Hepatocyte (in vitro differentiated cells): ENCODE data around the gene MAST3. TPM values are rescaled to one million over a fixed set of nuclear protein-coding genes. Genes with fewer than 3 reads are reported as not detected.

Experiments used
- DNase-seq: peaks from one replicate; pipeline ENCODE4 v3.0.0-alpha.2; 2016; ENCODE audit warnings: low spot score
- H2AFZ ChIP-seq: fragments of 200-600 bp; sonication (generic); 2 replicates; pipeline ENCODE4 v1.6.0; 2016; ENCODE audit warnings: antibody characterized with exemption, mild to moderate bottlenecking
- H3K27ac ChIP-seq: fragments of 200-600 bp; sonication (generic); 2 replicates; pipeline ENCODE4 v1.5.1; 2016; ENCODE audit warnings: mild to moderate bottlenecking
- H3K27me3 ChIP-seq: fragments of 200-600 bp; sonication (generic); 2 replicates; pipeline ENCODE4 v1.6.1; 2016
- H3K36me3 ChIP-seq: fragments of 200-600 bp; sonication (generic); replicated peaks from 2 replicates; pipeline ENCODE4 v1.5.1; 2016; ENCODE audit warnings: low read depth; ENCODE audit not compliant: insufficient read depth
- H3K4me1 ChIP-seq: fragments of 200-600 bp; sonication (generic); 2 replicates; pipeline ENCODE4 v1.5.1; 2016; ENCODE audit warnings: mild to moderate bottlenecking, moderate library complexity; ENCODE audit not compliant: insufficient read depth
- H3K4me2 ChIP-seq: fragments of 200-600 bp; sonication (generic); 2 replicates; pipeline ENCODE4 v1.6.0; 2016
- H3K4me3 ChIP-seq: fragments of 200-600 bp; sonication (generic); 2 replicates; pipeline ENCODE4 v1.5.1; 2016; ENCODE audit warnings: mild to moderate bottlenecking
- H3K79me2 ChIP-seq: fragments of 200-600 bp; sonication (generic); 2 replicates; pipeline ENCODE4 v1.6.0; 2017; ENCODE audit warnings: mild to moderate bottlenecking
- H3K9me2 ChIP-seq: fragments of 200-600 bp; sonication (generic); replicated peaks from 2 replicates; pipeline ENCODE4 v1.6.0; 2017; ENCODE audit warnings: mild to moderate bottlenecking; ENCODE audit not compliant: insufficient read depth
- H3K9me3 ChIP-seq: fragments of 200-600 bp; sonication (generic); 2 replicates; pipeline ENCODE4 v1.5.1; 2016; ENCODE audit warnings: low read depth, mild to moderate bottlenecking
- H4K20me1 ChIP-seq: fragments of 200-600 bp; sonication (generic); 2 replicates; pipeline ENCODE4 v1.6.0; 2016; ENCODE audit warnings: mild to moderate bottlenecking; ENCODE audit not compliant: insufficient read depth, poor library complexity, severe bottlenecking
- CTCF ChIP-seq: fragments of 200-600 bp; sonication (generic); IDR thresholded peaks from 2 replicates; pipeline ENCODE4 v1.5.1; 2016; ENCODE audit warnings: antibody characterized with exemption, mild to moderate bottlenecking; ENCODE audit not compliant: poor library complexity
- EZH2 ChIP-seq: fragments of 200-600 bp; sonication (generic); IDR thresholded peaks from 2 replicates; pipeline ENCODE4 v1.6.1; 2016; ENCODE audit warnings: antibody characterized with exemption, mild to moderate bottlenecking, borderline replicate concordance
- EZH2phosphoT487 ChIP-seq: fragments of 200-600 bp; sonication (generic); IDR thresholded peaks from one replicate; pipeline ENCODE4 v1.6.1; 2018; ENCODE audit warnings: antibody characterized with exemption, mild to moderate bottlenecking, low read depth, moderate library complexity; ENCODE audit not compliant: unreplicated experiment, severe bottlenecking
- WGBS: methylation state at CpG from one replicate; pipeline ENCODE4 v1.1.6; 2016; ENCODE audit warnings: low lambda C conversion rate; ENCODE audit errors: missing lambda C conversion rate; 5-methylcytosine and 5-hydroxymethylcytosine counted together
- polyA plus RNA-seq: library from polyadenylated mRNA; unstranded; fragments of >200 nt; fragmentation: Nextera tagmentation; extraction: Ambion mirVana; gene quantifications from 2 replicates; pipeline ENCODE4 v1.2.1, GENCODE V29; 2016
- total RNA-seq: library from RNA; depleted of rRNA; stranded (reverse); fragments of >200 nt; gene quantifications from 2 replicates; pipeline ENCODE4 v1.2.3, GENCODE V29; 2014

Gene MAST3
- total and polyA plus RNA-seq, 2 experiments from 2014 or later: 9.7 to 10.3 TPM

- Histone ChIP-seq H2AFZ (no peak overlapping the region), H3K27ac (no peak overlapping the region), H3K9me3 (no peaks in the 10 kb centered on the region), H3K9me2 (no peaks in the 10 kb centered on the region), H3K4me3 (no peak overlapping the region), H3K4me1 (no peaks in the 10 kb centered on the region), H3K79me2 (no peaks in the 10 kb centered on the region), H3K36me3 (no peaks in the 10 kb centered on the region), H4K20me1 (no peaks in the 10 kb centered on the region), H3K4me2 (no peak overlapping the region), H3K27me3 (no peaks in the 10 kb centered on the region)
- WGBS: 96% methylated on average over 6 of the region's 6 CpGs
- no peak for DNase-seq
- TF ChIP-seq EZH2phosphoT487: no peak
- no peak for TF ChIP-seq EZH2
- no peak for TF ChIP-seq CTCF
These were observed 37.1 kb upstream of the MAST3 start for GRCh38 chr19:18060472-18060871.

- WGBS: 59% methylated on average over 8 of the region's 8 CpGs
- no peak overlapping the region for H2AFZ ChIP-seq
These were observed 35.5 kb upstream of the MAST3 start for GRCh38 chr19:18062028-18062427.

GRCh38 chr19:18063463-18063862 is 34.1 kb upstream of the MAST3 start:
- TF ChIP-seq CTCF (peak; percentile 38), EZH2 (no peak), EZH2phosphoT487 (no peak)
- Histone ChIP-seq H3K27me3 (no peaks in the 10 kb centered on the region), H3K9me3 (no peaks in the 10 kb centered on the region), H3K4me2 (no peak overlapping the region), H3K4me3 (no peak overlapping the region), H4K20me1 (no peaks in the 10 kb centered on the region), H3K36me3 (no peaks in the 10 kb centered on the region), H3K9me2 (no peaks in the 10 kb centered on the region), H2AFZ (no peak overlapping the region), H3K79me2 (no peaks in the 10 kb centered on the region), H3K4me1 (no peaks in the 10 kb centered on the region), H3K27ac (no peak overlapping the region)
- 43% methylated on average over 5 of the region's 5 CpGs for WGBS
- peak; percentile 61 for DNase-seq

More at GRCh38 chr19:18062028-18062427, 35.5 kb upstream of the MAST3 start:
- H3K27me3 ChIP-seq: no peaks in the 10 kb centered on the region
- H3K27ac ChIP-seq: no peak overlapping the region
- no peaks in the 10 kb centered on the region for H3K4me1 ChIP-seq
- no peak overlapping the region for H3K4me3 ChIP-seq
- H4K20me1 ChIP-seq: no peaks in the 10 kb centered on the region
- no peaks in the 10 kb centered on the region for H3K36me3 ChIP-seq
- TF ChIP-seq EZH2: no peak
- no peak for TF ChIP-seq EZH2phosphoT487
- TF ChIP-seq CTCF: no peak
- no peaks in the 10 kb centered on the region for H3K79me2 ChIP-seq
- H3K4me2 ChIP-seq: no peak overlapping the region
- DNase-seq: no peak
- H3K9me2 ChIP-seq: no peaks in the 10 kb centered on the region
- no peaks in the 10 kb centered on the region for H3K9me3 ChIP-seq

- no peaks in the 10 kb centered on the region for H3K27me3 ChIP-seq
- no peak for TF ChIP-seq EZH2
- TF ChIP-seq EZH2phosphoT487: no peak
- no peak for TF ChIP-seq CTCF
- 94% methylated on average over 1 of the region's 1 CpG for WGBS
- no peak overlapping the region for H3K4me2 ChIP-seq
- no peaks in the 10 kb centered on the region for H3K9me3 ChIP-seq
- no peak for DNase-seq
- no peaks in the 10 kb centered on the region for H3K36me3 ChIP-seq
- no peak overlapping the region for H2AFZ ChIP-seq
- H3K4me1 ChIP-seq: no peaks in the 10 kb centered on the region
- H4K20me1 ChIP-seq: no peaks in the 10 kb centered on the region
- no peaks in the 10 kb centered on the region for H3K79me2 ChIP-seq
- no peaks in the 10 kb centered on the region for H3K9me2 ChIP-seq
- no peak overlapping the region for H3K4me3 ChIP-seq
- H3K27ac ChIP-seq: no peak overlapping the region
These were observed 32.4 kb upstream of the MAST3 start for GRCh38 chr19:18065173-18065495.
